HL-60/S4 treated with phorbol 12-myristate 13-acetate at 8.2 ng/mL for 4 days and 3 days (cell line): ENCODE results near the gene TIAM2.
"Not testable (repeated sequence)": the region's sequence is repeated elsewhere in the genome, so short reads cannot be mapped to it uniquely, and the experiment has no call there.

ENCODE experiments used
- in situ Hi-C: fragments of 300-500 bp; cut with MboI; formaldehyde crosslinking; loops from 2 replicates; pipeline ENCODE4 v1.15.0; 2022; ENCODE audit warnings: low sequenced_read_pairs

TIAM2 gene

DNA sequence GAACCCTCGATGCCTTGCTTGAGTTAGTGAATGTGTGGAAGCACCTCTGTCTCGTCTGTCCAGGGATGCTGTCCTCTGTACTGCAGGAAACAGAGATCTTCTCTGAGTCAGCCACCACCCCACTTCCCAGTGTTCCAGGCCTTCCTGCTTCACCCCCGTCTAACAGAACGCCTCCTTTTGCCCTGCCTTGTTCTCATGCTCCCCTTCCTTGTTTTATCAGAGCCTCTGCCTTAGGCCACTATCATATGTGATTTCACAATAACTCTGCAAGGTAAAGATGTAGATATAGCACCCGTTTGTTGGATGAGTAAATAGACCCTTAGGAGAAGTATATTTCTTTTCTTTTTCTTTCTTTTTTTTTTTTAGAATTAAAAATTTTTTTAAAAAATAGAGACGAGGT lies 162.0 kb downstream of the TIAM2 start:
- in situ Hi-C loops, result no loop called here

DNA sequence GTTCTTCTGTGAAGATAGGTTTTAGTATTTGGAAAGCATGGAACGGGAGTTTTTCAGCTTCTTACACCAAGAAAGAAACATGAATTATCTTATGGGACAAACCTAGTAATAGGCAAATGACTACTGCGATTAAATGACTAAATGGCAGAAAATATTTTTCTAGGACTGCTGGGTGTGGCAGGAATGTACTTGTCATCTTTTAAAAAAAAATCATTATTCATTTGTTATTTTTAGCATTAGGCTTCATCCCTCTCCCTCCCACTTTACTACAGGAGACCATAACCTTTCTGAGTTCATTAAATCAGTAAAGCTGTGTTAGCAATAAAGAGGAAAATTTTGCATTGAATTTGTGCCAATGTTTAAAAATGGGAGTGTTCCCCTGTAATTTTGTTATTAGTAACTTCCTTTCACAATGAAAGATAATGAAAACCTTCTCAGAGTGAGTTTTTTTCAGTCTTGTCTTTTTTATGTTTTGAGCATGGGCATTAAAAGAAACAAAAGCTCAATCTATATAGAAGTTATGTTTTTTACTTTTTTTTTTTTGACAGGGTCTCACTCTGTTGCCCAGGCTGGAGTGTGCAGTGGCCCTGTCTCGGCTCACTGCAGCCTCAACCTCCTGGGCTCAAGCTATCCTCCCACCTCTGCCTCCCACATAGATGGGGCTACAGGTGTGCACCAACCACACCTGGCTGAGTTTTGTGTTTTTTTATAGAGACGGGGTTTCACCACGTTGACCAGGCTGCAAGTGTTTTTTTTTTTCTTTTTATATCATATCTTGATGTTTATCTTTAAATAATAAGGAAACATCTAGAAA lies 163.1 kb downstream of the TIAM2 start:
- in situ Hi-C loops, result no loop called here

DNA sequence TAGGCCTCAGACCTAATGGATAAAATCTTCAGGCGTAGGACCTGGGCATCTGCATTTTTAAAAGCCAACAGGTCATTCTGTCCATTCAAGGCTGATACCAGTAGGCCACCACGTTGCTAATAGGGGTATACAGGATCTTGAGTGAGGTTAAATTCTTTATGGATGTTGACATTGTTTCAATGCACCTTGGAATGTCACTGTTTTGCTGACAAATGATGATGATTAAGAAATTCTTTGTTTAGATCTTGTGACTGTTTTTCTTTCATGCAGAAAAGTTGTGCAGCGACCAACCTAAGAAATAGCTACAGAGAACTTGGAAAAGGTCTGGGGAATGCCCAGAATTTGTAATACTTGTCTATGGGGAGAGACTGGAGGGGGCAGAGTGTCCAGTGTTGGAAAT lies 167.6 kb downstream of the TIAM2 start:
- in situ Hi-C loops, result no loop called here

DNA sequence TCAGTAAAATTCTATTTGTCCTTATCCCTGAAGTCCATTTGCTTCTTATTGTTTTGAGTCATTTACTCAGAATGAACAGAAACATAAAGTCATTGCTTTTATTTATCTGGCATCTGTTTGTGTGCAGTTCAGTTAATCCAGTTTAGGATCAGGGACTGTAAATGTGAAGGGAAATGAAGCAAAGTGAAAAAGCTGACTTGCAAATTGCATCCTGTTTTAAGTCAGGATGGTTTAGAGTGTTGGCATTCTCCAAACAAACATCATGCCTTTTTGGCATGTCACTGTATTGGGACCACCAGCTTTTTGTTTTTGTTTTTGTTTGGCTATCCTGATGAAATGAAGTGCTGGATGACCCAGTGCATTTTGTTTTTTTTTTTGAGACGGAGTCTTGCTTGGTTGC lies 168.5 kb downstream of the TIAM2 start:
- in situ Hi-C loops, result no loop called here

DNA sequence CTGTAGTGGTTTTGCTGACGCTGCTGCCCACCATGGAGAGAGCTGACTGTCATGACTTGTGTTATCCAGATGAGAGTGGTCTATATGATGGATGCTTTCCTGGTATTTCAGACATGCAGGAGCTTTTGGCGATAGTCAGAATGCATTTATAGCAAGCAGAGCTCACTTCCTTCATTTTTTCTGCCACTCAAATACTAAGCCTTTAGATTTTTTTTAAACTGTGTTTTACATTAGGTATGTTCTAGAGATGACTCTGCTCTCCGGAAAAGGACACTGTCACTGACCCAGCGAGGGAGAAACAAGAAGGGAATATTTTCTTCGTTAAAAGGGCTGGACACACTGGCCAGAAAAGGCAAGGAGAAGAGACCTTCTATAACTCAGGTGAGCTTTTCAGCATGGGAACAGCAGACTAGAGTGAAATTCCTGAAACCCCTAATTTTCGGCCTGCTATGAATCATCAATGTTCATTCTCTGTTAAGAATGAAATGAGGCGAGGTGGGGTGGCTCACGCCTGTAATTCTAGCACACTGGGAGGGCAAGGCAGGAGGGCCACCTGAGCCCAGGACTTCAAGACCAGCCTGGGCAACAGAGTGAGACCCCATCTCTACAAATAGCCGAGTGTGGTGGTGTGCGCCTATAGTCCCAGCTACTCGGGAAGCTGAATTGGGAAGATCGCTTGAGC lies 170.1 kb downstream of the TIAM2 start:
- in situ Hi-C loops, result no loop called here

DNA sequence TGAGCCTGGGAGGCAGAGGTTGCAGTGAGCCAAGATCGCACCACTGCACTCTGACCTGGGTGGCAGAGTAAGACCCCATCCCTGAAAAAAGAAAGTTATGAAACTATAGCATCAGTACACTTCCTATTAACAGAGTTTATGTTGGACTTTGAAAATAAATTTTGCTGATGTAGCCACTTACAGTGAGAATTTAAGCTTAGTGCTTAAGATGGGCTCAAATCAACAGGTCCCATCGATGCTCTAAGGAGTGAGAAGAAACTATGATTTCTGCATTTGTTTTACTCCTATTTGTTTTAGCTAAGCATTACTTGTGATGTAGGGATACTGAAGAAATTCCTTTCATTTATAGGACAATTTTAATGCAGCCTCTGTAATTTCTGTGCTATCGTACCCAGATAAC lies 175.4 kb downstream of the TIAM2 start:
- in situ Hi-C loops, result loop anchor here (10.0 kb wide), 1 partner anchor 246 kb away; no protein-coding TSS in a partner anchor

DNA sequence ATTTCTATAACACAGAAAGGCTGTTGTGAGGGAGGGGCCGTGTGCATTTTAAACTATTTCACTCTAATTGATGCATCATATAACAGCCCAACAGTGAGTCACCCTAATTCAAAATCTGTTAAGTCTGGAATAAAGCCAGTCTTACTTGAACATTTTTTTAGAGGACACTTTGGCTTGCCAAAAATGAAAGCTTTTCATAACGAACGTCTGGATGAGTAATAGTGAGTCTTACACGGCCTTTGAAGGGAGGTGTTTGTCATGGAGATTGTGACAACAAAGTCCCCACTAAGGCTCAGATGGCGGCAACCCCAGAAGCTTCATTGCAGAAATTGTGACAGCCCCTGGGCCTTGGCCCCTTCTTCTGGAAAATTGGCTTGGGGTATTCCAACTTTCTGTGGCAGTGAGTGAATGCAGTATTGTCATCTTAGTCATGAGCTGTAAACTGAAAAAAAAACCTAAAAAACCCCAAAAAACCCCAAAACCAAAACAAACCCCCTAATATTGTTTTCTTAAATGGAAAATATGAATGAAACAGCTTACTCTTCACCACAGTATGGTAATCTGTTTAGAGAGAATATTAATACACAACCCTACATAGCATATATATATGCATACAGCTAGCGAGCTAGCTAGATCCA lies 176.1 kb downstream of the TIAM2 start:
- in situ Hi-C loops, result loop anchor here (10.0 kb wide), 1 partner anchor 246 kb away; no protein-coding TSS in a partner anchor

DNA sequence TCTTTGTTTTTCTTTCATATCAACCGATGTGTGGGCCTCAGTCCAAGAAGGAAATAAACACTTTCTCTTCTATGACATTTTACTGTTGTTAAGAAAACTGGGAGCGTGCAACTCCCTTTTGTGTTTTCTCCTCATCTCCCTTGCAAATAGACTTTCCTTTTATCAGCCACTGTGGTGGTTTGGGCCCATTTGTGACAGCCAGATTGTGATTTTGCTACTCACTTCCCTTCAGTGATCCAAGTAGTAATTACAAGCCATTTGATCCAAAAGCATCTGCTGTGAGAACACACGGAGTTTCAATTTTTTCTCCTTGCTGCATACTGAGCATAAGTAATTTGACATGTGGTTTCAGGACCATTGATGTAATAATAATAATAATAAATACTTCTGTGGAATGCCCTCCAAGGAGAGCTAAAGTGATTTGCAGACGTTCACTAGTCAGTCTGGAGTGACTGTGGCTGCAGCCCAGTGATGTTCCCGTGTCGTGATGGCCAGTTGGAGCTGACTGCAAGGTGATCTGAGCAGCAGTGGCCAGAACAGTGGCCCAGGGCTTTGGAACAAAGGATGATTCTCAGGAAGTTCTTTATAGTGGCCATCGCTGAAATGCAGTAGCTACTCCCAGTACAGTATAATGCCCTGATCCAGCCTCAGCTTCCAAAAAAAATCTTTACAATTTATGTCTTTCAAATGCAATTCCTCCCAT lies 176.8 kb downstream of the TIAM2 start:
- in situ Hi-C loops, result loop anchor here (10.0 kb wide), 1 partner anchor 247 kb away; no protein-coding TSS in a partner anchor

DNA sequence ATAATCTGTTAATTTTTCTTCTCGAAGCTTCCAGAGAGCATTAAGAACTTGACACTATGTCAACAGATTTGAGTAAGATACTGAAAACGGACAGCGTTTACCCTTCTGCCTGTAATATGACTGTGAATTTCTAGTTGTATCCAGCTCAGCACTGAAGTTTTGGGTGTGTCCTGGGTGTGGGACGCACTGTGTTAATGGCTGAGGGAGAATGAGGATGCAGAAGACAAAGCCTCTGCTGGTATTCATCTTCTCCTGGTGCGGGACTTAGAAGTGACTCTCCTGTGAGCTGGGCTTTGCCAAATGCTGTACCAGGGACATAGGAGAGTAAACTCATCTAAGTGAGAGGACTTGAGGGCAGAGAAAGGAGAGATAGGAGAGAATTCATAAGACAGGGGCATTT lies 178.4 kb downstream of the TIAM2 start:
- in situ Hi-C loops, result loop anchor here (10.0 kb wide), 1 partner anchor 249 kb away; no protein-coding TSS in a partner anchor

DNA sequence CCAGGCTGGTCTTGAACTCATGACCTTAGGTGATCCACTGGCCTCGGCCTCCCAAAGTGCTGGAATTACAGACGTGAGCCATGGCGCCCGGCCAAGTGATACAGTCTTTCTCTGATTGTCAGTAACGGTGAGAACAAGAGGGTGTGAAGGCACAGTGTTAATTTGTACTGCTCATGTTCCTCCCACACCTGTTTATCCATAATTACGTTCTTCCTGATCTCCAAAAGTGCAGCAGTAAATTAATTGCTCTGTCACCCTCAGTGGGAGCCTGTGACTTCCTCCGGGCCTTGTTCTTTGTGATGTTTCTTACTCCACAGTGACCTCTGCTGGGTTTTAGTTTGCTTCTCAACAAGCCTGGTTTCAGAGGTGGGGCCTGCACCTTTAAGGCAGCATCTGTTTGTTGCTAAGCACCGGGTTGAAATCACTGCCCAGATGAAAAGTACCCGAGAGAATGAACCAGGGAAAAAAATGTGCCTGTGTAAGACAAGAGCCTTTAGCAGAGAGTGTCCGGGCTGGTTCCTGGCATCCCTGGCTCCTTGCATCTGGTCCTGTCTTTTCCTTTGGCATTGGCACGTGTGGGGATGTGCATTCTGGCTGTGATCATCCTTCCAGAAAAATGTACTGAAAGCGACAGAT lies 179.6 kb downstream of the TIAM2 start:
- in situ Hi-C loops, result loop anchor here (10.0 kb wide), 1 partner anchor 250 kb away; no protein-coding TSS in a partner anchor

DNA sequence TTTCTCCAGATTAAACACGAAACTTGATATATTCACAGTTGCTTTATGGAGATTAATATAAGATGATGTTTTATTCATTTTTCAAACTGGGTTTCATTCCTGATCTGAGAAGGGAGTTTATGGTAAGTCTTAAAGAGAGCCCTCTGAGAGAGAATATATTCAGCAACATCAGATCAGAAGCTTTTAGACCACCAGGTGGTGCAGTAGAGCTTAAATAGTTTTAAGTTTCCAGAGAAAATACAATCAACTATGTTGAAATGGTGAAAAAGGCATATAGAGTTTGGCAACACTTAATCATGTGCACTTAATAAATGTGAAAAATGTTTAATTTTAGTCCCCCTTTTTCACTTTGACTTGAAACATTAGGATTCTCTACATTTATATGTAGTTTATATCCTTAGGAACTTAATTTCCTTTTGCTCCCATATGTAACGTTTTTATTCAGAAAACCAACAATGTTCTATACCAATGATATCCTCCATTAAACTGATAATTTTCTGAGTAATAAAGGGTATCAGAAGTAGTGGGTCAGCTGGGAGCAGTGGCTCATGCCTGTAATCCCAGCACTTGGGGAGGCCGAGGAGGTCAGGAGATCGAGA lies 182.3 kb downstream of the TIAM2 start:
- in situ Hi-C loops, result loop anchor here (10.0 kb wide), 1 partner anchor 253 kb away; no protein-coding TSS in a partner anchor

DNA sequence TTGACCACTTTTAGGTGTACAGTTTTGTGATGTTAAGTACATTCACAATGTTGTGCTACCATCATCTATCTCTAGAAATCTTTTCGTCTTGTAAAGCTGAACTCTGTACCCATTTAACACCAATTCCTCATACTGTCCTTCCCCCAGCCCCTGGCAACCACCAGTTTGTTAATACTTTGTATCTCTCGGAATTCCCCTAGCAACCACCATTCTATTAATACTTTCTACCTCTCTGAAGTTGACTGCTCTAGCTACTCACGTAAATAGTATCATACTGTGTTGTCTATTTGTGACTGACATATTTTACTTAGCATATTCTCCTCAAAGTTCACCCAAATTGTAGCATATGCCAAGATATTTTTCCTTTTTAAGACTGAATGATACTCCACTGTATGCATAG lies 186.4 kb downstream of the TIAM2 start:
- in situ Hi-C loops, result no loop called here

DNA sequence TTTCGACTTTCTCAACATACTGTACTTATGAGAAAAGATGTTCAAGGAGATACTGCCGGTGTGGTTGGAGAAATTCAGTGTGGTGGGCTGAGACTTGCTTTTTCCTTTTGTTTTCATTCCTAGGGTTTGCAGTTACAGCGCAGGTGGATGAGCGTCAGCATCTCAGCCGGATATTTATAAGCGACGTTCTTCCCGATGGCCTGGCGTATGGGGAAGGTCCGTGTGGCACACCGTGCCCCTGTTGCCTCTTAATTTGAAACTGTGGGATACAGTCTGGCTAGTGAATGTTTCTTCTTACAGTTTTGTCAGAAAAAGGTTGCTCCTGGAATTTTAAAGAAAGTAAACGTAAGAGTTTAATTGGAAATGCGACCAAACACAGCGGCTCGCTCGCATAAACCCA lies 187.0 kb downstream of the TIAM2 start:
- in situ Hi-C loops, result no loop called here

DNA sequence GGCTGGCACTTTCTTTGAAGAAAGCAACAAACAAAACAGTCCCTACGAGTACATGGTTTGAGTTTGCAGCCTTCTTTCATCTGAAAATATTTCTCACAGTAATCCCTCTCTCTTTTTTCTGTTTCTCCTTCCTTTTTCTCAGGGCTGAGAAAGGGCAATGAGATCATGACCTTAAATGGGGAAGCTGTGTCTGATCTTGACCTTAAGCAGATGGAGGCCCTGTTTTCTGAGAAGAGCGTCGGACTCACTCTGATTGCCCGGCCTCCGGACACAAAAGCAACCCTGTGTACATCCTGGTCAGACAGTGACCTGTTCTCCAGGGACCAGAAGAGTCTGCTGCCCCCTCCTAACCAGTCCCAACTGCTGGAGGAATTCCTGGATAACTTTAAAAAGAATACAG lies 188.0 kb downstream of the TIAM2 start:
- in situ Hi-C loops, result no loop called here

DNA sequence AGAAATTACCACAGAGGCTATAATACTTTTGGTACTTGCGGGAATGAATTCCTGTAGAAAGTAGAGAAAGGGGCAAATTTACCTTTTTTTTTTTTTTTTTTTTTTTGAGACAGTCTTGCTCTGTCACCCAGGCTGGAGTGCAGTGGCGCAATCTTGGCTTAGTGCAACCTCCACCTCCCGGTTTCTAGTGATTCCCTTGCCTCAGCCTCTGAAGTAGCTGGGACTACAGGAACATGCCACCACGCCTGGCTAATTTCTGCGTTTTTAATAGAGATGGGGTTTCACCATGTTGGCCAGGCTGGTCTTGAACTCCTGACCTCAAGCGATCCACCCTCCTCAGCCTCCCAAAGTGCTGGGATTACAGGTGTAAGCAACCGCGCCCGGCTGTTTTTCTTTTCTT lies 189.9 kb downstream of the TIAM2 start:
- in situ Hi-C loops, result not testable (repeated sequence)

DNA sequence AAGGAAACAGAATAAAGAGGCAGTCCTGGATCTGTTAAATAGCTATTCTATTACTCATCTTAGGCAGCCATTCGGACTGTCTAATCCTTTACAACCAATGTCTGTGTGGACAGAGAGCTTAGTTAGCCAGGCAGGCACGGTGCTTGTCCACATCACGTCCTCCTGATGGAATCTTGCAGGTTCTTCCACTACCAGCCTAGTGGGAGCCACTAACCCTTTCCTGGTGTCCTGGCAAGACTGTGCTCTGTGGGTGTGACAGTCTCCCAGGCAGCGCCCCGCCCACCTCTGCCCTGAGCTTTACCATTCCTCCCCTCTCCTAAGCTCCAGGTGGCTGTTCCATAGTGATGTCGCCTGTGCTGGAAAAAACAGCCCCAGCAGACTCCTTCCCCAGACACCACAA lies 190.4 kb downstream of the TIAM2 start:
- in situ Hi-C loops, result no loop called here

DNA sequence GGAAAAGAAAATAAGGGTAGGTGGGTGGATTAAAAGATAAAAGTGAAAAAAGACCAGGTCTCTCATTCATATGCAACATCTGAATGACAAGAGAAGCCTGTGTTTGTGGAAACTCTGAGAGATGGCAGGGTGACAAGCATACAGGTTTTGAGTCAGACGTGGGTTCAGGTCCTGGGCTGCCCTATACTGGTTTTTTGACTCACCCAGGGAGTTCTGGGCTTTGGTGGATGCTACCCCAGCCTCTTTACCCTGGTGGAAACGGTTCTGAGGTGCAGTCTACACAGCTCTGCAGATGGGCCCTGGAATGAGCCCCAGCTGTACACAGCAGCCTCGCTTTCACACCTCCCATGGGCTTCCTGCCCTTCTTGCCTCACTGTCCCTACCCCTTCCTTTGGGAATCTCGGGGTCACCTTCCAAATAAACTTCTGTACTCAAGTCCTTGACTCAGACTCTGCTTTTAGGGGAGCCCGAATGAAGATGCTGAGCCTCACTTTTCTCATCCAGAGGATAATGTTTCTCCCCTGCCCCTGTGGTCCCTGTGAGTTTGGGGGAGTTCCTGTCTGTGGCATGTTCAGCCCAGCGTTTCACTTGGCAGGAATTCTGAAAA lies 191.0 kb downstream of the TIAM2 start:
- in situ Hi-C loops, result no loop called here

DNA sequence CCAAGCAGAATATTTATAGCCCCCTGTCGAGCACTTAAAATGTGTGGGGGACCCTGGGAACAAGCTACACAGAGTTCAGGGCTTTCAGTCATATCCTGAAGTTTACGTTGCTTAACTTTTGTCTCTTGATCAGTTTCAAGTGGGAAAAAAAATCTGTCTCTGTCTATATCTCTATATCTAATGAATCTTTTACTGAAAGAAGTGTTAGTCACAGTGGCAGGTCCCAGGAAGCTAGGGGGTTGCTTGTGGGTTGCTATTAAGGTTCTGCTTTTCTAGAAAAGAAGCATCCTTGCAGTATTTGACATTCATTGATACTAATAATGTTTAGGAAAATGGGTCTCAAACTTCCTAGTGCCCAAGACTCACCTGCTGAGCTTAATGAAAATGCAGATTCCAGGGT lies 192.0 kb downstream of the TIAM2 start:
- in situ Hi-C loops, result no loop called here

DNA sequence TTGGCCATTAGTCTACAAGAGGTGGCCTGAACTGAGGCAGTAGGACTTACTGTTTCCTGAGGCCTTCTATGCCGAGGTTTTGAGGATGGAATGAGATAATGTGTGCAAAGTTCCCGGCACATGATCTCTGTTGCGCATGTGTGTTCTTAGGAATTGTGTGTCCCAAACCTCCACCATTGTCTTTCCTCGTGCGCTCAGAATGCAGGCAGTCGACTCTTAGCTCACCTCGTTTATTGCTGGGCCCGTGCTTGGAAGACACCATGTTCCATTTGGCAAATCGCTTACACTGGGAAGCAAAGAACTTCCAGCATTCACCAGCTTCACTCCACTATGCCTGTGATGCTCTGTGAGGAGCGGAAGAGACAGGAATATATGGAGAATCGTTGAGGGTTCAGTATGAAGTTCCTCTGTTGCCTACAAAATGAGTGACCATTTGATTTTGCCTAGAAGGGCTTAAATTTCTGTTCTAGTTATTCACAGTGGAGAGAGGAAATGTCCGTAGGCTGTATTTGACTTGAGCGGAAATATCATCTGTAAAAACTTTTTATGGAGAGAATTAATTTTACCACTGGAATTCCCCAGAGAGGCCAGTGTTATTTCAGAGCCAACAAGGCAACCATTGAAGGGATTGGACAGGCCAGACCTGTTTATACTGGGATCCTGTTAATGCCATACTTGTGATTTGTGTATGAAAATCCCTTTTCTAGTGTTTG lies 193.0 kb downstream of the TIAM2 start:
- in situ Hi-C loops, result no loop called here
